HepG2 (cell line): ENCODE measurements around the gene CD34. TPM values are rescaled to one million over a fixed set of nuclear protein-coding genes. Genes with fewer than 3 reads are reported as not detected.

Experiments used
- ZBTB20 ChIP-seq: sonication (generic); formaldehyde crosslinking; IDR thresholded peaks from 2 replicates; pipeline ENCODE4 v1.8.1; 2023; ENCODE audit warnings: missing genetic modification reagents, low read depth, mild to moderate bottlenecking, borderline replicate concordance
- ZNF225 ChIP-seq: sonication (generic); formaldehyde crosslinking; IDR thresholded peaks from 2 replicates; pipeline ENCODE4 v1.4.0; 2020; ENCODE audit warnings: mild to moderate bottlenecking, missing genetic modification reagents
- ZNF839 ChIP-seq: sonication (generic); formaldehyde crosslinking; IDR thresholded peaks from 2 replicates; pipeline ENCODE4 v1.4.0; 2020; ENCODE audit warnings: missing genetic modification reagents, mild to moderate bottlenecking, borderline replicate concordance
- polyA plus RNA-seq, 8 experiments: library from polyadenylated mRNA; depleted of rRNA in 3 of 8; stranded (reverse) in 7 of 8; unstranded in 1 of 8; fragments of >200 nt; fragmentation: Illumina TruSeq in 4 of 8; extraction: Trizol in 4 of 8; gene quantifications; 2 replicates each; pipeline versions ENCODE4 v1.2.1 to v1.2.3, GENCODE V29; 2011 to 2016; ENCODE audit warnings: low read depth in 4 of 8, missing spikeins in 1 of 8, mixed read lengths in 1 of 8; ENCODE audit not compliant: insufficient read depth in 1 of 8
- total RNA-seq, 5 experiments: library from RNA; depleted of rRNA; stranded (reverse); fragments of >200 nt; fragmentation: Illumina TruSeq; extraction: Trizol; gene quantifications; 2 replicates each; pipeline ENCODE4 v1.2.3, GENCODE V29; 2016; ENCODE audit warnings: low read depth in 1 of 5
- TF ChIP-seq, protein P1 (sequence below): sonication (generic); formaldehyde crosslinking; IDR thresholded peaks from 2 replicates; pipeline ENCODE4 v1.9.0; 2021; ENCODE audit warnings: missing genetic modification reagents, borderline replicate concordance
- TF ChIP-seq, protein P2 (sequence below): sonication (generic); formaldehyde crosslinking; IDR thresholded peaks from 2 replicates; pipeline ENCODE4 v1.4.0; 2020; ENCODE audit warnings: missing genetic modification reagents
- TF ChIP-seq, protein P3 (sequence below): sonication (generic); formaldehyde crosslinking; IDR thresholded peaks from 2 replicates; pipeline ENCODE4 v1.4.0; 2020; ENCODE audit warnings: mild to moderate bottlenecking, missing genetic modification reagents
- TF ChIP-seq, protein P4 (sequence below): sonication (generic); formaldehyde crosslinking; conservative IDR thresholded peaks from 2 replicates; pipeline ENCODE4 v1.8.1; 2023; ENCODE audit warnings: missing genetic modification reagents
- TF ChIP-seq, protein P5 (sequence below): IDR thresholded peaks from 2 replicates; pipeline ENCODE4 v1.6.1; 2016; ENCODE audit warnings: low read depth, control low read depth

CD34 gene
- total and polyA plus RNA-seq, 2 of the 13 experiments (the other 11 are each of a cell fraction or from before 2014, with no cell fraction given): not detected

DNA sequence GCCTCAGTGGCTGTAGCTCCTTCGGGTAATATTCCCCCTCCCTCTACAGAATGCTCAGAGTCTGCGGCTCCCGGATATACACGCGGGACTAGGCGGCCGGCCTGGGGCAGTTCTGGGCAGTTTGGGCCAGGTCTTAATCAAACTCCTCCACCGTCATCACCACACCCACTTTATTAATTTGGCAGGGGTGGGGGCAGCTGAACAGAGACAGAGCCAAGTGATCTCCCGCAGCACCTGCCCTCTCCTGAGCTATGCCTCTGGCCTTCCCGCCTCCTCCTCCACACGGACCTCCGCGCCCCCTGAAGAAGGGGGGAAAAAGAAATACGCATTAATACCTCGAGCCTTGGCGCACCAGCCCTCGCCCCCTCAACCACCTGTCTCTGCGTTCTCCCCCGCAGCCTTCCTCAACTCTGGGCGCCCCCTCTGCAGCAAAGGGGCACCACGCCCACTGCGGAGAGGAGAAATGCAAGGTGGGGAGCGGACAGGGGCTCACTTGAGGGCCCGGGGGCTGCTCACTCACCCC lies 42.6 kb downstream of the CD34 start (continued):
- TF ChIP-seq, protein P1, sequence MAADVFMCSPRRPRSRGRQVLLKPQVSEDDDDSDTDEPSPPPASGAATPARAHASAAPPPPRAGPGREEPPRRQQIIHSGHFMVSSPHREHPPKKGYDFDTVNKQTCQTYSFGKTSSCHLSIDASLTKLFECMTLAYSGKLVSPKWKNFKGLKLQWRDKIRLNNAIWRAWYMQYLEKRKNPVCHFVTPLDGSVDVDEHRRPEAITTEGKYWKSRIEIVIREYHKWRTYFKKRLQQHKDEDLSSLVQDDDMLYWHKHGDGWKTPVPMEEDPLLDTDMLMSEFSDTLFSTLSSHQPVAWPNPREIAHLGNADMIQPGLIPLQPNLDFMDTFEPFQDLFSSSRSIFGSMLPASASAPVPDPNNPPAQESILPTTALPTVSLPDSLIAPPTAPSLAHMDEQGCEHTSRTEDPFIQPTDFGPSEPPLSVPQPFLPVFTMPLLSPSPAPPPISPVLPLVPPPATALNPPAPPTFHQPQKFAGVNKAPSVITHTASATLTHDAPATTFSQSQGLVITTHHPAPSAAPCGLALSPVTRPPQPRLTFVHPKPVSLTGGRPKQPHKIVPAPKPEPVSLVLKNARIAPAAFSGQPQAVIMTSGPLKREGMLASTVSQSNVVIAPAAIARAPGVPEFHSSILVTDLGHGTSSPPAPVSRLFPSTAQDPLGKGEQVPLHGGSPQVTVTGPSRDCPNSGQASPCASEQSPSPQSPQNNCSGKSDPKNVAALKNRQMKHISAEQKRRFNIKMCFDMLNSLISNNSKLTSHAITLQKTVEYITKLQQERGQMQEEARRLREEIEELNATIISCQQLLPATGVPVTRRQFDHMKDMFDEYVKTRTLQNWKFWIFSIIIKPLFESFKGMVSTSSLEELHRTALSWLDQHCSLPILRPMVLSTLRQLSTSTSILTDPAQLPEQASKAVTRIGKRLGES (CRISPR knock-in tag): no peak
- no peak for TF ChIP-seq ZBTB20 (CRISPR knock-in tag)
- no peak for TF ChIP-seq ZNF225 (CRISPR knock-in tag)
- TF ChIP-seq, protein P2, sequence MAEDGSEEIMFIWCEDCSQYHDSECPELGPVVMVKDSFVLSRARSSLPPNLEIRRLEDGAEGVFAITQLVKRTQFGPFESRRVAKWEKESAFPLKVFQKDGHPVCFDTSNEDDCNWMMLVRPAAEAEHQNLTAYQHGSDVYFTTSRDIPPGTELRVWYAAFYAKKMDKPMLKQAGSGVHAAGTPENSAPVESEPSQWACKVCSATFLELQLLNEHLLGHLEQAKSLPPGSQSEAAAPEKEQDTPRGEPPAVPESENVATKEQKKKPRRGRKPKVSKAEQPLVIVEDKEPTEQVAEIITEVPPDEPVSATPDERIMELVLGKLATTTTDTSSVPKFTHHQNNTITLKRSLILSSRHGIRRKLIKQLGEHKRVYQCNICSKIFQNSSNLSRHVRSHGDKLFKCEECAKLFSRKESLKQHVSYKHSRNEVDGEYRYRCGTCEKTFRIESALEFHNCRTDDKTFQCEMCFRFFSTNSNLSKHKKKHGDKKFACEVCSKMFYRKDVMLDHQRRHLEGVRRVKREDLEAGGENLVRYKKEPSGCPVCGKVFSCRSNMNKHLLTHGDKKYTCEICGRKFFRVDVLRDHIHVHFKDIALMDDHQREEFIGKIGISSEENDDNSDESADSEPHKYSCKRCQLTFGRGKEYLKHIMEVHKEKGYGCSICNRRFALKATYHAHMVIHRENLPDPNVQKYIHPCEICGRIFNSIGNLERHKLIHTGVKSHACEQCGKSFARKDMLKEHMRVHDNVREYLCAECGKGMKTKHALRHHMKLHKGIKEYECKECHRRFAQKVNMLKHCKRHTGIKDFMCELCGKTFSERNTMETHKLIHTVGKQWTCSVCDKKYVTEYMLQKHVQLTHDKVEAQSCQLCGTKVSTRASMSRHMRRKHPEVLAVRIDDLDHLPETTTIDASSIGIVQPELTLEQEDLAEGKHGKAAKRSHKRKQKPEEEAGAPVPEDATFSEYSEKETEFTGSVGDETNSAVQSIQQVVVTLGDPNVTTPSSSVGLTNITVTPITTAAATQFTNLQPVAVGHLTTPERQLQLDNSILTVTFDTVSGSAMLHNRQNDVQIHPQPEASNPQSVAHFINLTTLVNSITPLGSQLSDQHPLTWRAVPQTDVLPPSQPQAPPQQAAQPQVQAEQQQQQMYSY (CRISPR knock-in tag): no peak
- TF ChIP-seq, protein P3, sequence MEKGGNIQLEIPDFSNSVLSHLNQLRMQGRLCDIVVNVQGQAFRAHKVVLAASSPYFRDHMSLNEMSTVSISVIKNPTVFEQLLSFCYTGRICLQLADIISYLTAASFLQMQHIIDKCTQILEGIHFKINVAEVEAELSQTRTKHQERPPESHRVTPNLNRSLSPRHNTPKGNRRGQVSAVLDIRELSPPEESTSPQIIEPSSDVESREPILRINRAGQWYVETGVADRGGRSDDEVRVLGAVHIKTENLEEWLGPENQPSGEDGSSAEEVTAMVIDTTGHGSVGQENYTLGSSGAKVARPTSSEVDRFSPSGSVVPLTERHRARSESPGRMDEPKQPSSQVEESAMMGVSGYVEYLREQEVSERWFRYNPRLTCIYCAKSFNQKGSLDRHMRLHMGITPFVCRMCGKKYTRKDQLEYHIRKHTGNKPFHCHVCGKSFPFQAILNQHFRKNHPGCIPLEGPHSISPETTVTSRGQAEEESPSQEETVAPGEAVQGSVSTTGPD (CRISPR knock-in tag): no peak
- TF ChIP-seq, protein P4, sequence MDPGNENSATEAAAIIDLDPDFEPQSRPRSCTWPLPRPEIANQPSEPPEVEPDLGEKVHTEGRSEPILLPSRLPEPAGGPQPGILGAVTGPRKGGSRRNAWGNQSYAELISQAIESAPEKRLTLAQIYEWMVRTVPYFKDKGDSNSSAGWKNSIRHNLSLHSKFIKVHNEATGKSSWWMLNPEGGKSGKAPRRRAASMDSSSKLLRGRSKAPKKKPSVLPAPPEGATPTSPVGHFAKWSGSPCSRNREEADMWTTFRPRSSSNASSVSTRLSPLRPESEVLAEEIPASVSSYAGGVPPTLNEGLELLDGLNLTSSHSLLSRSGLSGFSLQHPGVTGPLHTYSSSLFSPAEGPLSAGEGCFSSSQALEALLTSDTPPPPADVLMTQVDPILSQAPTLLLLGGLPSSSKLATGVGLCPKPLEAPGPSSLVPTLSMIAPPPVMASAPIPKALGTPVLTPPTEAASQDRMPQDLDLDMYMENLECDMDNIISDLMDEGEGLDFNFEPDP: no peak
- no peak for TF ChIP-seq ZNF839 (CRISPR knock-in tag)
- TF ChIP-seq, protein P5, sequence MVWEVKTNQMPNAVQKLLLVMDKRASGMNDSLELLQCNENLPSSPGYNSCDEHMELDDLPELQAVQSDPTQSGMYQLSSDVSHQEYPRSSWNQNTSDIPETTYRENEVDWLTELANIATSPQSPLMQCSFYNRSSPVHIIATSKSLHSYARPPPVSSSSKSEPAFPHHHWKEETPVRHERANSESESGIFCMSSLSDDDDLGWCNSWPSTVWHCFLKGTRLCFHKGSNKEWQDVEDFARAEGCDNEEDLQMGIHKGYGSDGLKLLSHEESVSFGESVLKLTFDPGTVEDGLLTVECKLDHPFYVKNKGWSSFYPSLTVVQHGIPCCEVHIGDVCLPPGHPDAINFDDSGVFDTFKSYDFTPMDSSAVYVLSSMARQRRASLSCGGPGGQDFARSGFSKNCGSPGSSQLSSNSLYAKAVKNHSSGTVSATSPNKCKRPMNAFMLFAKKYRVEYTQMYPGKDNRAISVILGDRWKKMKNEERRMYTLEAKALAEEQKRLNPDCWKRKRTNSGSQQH (CRISPR knock-in tag): no peak
